GM21786 (cell line): ENCODE results near the gene DNM3.

ENCODE experiments used
- ATAC-seq: cut with Tn5 transposase; IDR thresholded peaks from one replicate; pipeline ENCODE4 v1.9.1; 2021; ENCODE audit not compliant: unreplicated experiment

DNM3 gene

DNA sequence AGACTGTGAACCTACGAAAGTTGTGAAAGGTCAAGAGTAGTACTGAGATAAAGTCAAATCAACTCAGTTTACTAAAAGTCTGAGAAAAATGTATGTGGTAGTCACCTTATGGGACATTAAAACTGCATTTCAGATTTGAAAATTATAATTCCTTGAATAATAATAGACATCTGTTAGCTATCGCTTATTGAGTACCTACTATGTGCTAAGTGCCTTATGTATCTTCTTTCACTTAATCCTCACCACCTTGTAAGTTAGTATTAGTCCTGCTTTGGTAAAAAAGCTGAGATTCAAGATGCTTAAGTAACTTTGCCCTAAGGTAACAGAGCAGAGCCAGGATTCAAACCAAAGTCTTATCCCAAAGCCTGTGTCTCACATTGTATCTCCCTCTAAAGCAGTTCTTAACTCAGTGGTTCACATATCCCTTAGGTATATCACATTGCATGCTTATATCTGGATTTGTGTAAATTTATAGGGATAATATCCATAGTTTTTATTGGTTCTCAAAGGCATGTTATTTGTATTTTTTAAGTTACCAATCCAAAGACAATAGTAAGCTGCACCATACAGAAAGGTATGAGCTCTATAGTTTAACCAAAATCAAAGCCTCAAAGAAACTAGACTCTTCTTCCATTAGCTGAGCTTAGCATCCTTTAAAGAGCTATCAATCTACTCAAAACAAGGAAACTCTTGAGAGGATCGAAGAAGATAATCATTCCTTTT is 601.7 kb downstream of the DNM3 start:
- no peak for ATAC-seq

DNA sequence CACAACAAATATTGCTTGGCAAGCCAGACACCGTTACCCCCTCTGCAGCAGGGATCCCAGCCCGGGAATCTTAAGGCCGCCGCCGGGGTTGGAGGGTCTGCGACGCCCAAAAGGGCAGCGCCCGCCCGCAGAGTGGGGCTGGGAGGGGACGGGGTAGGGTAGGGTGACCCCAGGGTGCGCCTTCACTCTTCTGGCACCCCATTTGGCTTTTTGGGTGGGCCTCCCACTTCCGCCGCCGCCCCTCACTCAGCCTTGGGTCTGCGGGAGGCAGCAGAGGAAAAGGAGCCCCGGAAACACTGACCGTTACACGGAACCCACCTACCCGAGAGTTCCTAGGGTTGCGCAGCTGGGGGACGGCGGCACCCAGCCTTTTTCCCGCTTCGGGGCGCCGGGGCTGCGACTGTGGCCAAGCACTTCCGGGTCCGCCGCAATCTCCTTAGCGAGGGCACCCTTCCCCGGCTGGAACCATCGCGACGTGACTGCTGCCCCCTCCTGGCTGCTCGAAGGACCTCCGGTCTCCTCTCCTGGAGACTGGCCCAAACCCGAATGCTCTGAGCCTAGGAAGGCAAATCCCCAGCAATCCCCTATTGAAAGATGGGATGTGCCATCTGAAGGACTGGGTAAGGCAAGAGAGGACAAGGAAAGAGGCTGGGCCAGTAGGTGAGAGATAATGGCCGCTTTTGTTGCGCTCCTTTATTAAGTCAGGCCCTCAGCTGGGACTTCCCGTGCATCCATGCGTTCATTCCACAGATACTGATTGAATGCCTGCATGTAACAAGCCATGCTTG is 602.6 kb downstream of the DNM3 start, which contains the start of gene PIGC:
Gene PIGC (minus strand): TSS at position 404 of the 788 bp plus-strand sequence. CDS start 1,447 bp downstream, outside the sequence.
- peak; percentile 100 for ATAC-seq

DNA sequence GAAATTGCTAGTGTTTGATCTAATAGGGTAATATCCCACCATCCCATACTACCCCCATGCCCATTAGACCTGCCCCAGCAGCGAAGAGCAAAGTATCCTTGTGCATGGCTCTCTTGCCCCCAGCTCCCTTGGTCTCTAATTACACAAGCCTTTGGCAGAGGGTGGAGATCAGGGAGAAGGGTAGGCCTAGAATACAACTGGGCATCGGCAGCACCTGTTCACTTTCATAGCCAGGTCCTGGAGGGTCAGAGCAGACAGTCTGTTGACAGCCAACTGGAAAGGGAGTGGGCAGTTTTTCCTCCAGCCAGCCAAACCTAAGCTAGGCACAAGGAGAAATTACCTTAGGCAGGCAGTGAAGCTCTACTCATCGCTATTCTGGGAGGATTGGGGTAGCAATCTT is 605.2 kb downstream of the DNM3 start:
- ATAC-seq, result no peak

DNA sequence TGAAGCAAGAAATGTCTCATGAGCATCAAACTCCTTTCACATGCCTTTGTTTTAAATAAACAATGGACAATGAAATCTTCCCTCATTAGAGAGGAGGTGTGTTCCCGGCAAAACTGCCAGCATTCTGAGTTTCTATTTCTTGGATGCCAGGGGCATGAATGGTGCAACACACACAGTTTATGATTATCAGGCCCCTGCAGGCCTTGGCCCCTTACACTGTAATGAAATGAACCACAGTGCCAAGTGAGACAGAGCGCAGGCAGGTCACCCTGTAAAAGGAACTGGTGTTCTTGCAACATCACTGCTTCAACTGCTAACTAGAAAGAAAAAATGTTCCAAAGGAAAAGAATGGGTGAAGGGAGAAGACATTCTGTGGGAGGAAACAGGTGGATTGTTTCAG is 606.3 kb downstream of the DNM3 start:
- ATAC-seq, result no peak

DNA sequence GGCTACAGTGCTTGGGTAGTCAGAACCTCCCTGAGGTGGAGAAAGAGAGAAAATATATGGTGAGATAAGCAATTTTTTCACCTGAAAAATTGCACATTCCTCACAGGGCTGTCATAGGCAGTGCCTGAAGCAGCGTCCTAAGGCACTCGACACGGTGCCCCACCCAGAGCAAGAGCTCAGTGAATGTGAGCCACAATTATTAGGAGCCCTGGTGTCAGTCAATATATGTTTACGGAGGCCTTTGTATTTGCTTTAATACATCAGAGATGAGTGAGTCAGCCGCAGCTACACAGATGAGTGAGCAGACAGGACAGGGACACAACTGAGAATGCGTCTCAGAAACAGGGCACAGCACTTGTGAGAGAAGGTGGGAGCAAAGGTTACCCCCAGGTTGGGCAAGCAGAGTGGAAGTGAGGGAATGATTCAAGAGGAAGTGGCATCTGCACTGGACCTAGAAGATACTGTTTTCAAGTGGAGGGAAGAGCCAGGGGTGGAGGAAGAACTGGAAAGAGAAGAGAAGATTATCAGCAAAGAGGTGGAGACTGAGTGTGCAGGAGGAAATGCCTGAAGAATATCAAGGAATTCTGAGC is 607.8 kb downstream of the DNM3 start:
- ATAC-seq, result no peak

DNA sequence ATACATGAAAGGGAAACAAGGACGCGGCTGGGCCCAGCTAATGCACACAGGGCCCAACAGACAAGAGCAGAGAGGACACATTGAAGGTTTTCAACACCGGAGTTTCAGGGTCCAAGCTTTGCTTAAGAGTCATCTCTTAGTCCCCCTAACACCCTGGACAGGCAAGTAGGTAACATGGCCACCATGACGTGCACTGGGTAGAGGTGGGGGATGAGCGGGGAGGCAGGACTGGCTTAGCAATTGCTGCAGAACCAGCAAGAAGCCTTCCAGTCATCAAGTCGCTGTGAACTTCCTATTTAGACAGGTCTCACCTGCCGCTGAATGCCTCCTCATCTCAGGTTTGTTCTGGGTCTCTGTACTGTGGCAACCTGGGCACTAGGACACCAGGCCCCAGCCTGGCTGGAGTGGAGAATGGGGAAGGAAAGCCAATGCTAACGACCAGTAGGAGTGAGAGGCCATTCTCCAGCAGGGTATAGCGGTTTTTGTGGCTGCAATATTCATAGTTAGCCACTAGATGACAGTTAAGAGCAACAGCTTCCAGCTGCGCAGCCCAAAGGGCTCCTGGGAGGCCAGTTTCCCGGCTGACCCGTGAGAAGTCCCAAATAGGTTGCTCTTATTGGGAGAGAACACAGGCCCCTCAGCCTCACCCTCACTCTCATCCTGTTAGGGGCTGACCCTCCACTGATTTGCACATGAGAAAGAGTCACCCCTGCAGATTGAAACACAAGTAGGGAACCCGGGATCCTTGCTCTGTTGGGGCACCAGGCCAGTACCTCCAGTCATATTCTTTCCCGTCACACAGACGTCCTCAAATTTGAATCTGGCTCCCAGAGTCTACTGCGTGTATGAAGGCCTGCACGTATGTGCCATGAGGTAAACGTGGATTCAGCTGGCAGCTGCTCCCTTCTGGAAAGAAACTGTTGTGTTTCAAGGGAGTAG is 608.6 kb downstream of the DNM3 start:
- peak; percentile 96 for ATAC-seq

DNA sequence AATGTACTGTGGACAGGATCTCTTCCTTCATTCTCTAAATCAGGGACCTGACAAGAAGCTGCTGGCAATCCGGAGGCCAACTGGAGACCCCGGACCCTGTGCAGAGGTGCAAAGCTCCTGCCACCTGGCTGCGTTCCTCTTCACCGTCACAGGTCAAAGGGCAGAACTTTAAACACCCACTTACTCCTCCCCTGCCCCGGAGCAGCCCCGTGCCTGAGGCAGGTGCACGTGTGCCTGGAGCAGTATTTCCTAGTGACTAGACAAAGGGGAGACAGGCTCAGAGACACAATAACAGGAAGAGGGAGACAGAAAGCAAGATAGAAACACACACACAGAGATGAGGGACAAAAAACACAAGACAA is 609.2 kb downstream of the DNM3 start:
- ATAC-seq, result no peak

DNA sequence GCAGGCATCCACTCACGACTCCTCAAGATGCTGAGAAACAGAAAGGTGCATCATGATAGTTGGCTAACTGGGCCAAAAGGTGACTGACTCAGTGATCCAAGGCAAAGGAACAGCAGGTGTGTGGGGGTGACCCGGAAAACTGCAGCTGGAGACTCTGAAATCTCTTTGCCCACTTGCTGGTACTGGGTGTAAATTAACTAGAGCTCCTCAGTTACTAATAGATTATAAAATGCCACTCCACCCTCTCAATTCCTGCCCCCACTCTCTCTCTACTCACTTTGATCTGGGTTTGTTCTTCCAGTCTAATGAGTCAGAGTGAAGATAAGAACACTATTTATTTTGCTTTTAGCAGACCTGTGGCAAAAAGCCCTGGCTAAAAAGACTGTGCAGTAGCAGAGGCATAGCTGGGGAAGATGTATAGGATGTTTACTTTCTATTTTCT is 609.7 kb downstream of the DNM3 start:
- no peak for ATAC-seq

DNA sequence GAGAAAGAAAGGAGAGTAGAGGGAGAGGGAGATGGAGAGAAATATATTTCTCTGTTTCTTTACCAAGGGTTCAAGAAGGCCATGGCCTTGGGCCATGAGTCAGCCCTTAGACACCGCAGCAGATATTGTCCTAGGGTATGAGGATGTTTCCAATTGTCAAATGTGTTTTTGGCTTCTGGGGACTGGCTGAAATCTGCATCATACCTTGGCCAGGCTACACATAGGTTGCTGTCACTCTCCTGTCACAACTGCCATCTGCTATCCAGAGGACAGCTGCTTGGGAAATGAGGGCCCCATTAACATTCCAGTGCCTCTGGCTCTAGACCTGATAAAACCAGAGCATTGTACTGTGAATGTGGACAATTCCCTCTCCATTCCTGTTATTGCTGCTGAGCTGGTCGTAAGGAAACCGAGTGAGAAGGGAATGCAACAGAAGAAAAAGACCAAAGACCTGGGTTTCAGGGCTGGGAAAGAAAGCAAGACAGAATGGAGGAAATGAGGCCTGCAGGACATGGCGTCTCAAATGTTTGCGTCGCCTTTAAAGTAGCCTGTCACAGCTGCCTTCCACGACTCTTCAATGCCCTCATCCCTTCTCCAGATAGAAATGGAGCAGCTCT is 611.3 kb downstream of the DNM3 start:
- no peak for ATAC-seq

DNA sequence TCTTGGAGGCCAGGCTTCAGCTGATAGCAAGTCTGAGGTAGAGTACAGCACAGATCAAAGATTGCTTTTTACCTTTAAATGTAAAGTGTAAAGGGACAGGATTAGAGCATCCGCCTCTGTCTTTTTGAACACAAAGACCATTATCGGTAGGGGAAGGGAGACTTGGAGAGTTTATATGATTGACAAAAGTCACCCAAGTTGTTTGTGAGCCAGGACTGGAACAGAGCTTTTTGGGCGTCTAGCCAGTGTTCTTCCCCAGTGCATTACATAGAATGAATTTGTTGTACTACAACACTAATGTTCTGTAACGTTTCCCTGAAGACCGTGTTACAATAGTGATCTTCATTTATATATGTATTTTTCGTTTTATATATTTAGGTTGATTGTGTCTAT is 611.9 kb downstream of the DNM3 start:
- no peak for ATAC-seq

DNA sequence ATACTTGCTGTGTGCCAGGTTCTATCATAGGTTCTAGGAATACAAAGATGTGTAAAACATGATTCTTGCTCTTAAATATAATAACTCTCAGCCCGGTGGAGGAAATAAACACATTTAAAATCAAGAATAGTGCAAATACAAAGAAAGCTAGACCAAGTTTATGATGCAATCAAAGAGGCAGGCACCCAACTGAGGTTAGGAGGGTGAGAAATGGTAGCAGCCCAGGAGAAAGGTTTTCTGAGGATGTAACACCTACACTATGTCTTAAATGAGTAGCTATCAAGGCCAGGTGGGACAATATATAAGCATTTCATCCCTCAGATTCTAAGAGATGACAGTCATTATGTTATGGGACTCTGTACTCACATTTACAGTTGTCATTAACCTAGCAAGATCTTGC is 612.3 kb downstream of the DNM3 start:
- ATAC-seq, result no peak

DNA sequence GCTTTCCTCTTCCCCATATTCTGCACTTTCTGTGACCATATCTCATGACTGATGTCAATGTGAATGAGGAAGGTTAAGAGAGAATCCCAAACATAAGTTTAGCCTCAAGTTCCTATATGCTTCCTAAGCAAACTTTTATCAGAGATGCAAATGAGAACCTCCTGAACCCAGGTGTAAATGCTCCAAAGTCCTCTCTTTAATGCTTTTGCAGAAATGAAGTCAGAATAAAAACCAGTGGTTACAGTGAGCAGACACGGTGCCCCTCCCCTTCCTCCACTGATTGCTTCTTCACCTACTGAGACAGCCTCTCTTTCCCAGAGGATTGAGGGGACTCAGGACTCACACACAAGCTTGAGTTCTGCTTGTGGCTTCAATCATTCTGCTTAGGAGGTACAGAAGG is 614.2 kb downstream of the DNM3 start:
- ATAC-seq, result no peak

DNA sequence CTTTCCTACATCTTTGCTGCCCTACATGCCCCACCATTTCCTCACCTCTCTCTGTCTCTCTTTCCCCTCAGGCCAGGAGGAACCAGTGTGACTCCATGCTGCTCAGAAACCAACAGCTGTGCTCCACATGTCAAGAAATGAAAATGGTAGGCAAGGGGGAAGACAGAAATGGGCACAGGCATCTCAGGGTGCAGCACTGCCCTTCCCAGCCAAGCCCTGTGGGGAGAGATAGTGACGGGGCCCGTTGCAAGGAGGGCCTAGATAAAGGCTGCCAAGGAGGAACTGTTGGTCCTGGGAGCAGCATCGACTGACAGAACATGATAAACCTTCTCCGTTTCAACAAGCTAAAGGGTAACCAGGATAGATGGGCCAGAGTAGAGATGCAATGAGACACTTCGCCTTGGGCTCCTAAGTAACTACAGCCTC is 615.1 kb downstream of the DNM3 start:
- no peak for ATAC-seq

DNA sequence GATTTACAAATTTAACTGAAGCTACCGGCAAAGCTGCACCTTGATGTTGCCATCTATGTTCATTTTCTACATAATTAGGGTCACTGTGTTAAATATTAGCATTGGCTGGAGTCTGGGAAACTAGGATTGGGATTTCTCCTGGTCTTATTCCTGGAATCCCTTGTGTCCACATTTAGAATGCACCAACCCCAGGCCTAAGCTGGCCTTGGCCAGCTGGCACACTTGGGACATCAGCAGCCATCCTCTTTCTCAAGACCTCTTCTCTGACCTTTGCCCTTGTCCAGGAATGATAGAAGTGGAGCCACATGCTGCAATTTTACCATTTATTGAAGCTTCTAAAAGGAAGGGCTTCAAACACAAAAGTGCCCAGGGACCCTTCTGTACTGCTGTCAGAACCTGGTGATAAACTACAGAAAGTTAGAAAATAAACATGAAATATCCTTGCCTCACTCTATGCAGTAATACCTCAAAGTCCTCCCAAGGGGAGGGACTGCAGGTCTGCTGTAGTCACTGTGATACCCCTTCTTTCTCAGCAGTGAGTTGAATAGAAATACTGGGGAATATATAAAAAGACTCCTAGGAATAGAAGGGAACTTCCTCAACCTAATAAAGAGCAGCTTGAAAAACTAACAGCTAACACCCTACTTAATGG is 616.3 kb downstream of the DNM3 start:
- ATAC-seq, result no peak

DNA sequence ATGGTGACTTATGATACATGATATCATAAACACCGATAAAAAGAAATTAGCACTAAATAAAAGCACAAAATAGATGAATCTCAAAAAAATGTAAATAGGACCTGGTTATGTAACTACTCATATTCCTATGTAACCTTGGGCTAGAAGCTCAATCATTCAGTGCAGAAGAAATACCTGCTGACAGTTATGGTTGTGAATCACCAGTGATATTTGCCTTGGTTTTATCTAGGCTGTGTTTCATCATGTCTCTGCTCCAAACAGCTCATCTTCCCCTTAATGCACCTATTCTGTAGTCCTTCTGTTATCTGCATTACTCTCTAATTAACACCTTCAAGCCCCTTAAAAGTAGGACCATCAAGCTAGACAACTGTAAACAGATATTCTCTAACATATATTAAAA is 618.9 kb downstream of the DNM3 start:
- ATAC-seq, result no peak

DNA sequence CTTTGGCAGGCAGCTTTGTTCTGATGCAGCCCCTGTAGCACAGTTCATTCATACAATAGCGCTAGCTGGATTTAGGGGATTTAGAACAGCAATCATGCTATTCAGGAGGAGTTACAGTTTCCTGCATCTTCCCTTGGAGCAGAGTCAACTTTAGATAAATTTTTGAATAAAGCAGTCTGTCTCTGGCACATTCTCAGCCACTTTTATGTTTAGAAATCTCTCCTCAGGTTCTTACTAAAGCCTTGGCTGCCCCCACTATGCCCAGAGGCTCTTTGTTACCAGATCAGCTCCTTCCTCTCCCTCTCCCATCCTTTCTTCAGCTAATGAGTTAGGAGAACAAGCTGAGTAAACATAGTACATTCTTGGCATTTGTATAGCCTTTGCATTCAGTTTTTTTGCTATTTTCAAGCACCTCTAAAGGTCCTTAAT is 619.6 kb downstream of the DNM3 start:
- no peak for ATAC-seq
